Activated CD4-positive, CD25-positive, alpha-beta regulatory T cell (primary cell): ENCODE results near the gene GNG13.
"Not testable (repeated sequence)": the region's sequence is repeated elsewhere in the genome, so short reads cannot be mapped to it uniquely, and the experiment has no call there.

ENCODE experiments used
- DNase-seq, 4 experiments: peaks; one replicate each; lab custom pipeline; 2025; lab: John Stamatoyannopoulos, UW

The GNG13 gene

GRCh38 chr16:760545-761343 lies 39.8 kb downstream of the GNG13 start, which contains the start of gene MSLN:
Gene MSLN (plus strand): TSS chr16:760734. CDS start chr16:762681, 1,947 bp downstream.
- no peak for DNase-seq

- DNase-seq: no peak
These were observed 40.5 kb downstream of the GNG13 start for GRCh38 chr16:760065-760464.

- no peak for DNase-seq
These were observed 41.2 kb downstream of the GNG13 start for GRCh38 chr16:759110-759910.

- no peak for DNase-seq
These were observed 44.1 kb downstream of the GNG13 start for GRCh38 chr16:756428-756827.

- no peak for DNase-seq
These were observed 45.9 kb downstream of the GNG13 start for GRCh38 chr16:754656-755055.

- DNase-seq: not testable (repeated sequence)
These were observed 46.4 kb downstream of the GNG13 start for GRCh38 chr16:754121-754607.

- no peak for DNase-seq
These were observed 48.6 kb downstream of the GNG13 start for GRCh38 chr16:752007-752312.

GRCh38 chr16:751152-752006 lies 49.2 kb downstream of the GNG13 start:
- no peak for DNase-seq

- DNase-seq: no peak
These were observed 50.0 kb downstream of the GNG13 start for GRCh38 chr16:750485-750884.

GRCh38 chr16:749010-749409 lies 51.5 kb downstream of the GNG13 start:
- no peak for DNase-seq
